OCI-LY1 (cell line): Measurements from ENCODE around the gene MRS2.

Experiments used
- CTCF ChIP-seq: fragments of 200-600 bp; sonication (generic), shearing (Covaris generic); IDR thresholded peaks from 2 replicates; pipeline ENCODE4 v1.5.1; 2017; ENCODE audit warnings: mild to moderate bottlenecking, antibody characterized with exemption, low read length, moderate library complexity, mixed read lengths
- EZH2 ChIP-seq: fragments of 200-600 bp; sonication (generic), shearing (Covaris generic); IDR thresholded peaks from 2 replicates; pipeline ENCODE4 v1.8.0; 2017; ENCODE audit warnings: borderline replicate concordance, mixed run types, mild to moderate bottlenecking, antibody characterized with exemption, low read length, moderate library complexity, mixed read lengths

- TF ChIP-seq CTCF: no peak
- no peak for TF ChIP-seq EZH2
These were observed 46.2 kb downstream of the MRS2 start for GRCh38 chr6:24448828-24449525.
